ENCODE results near the gene CCL5. TPM values are rescaled to one million over a fixed set of nuclear protein-coding genes. Genes with fewer than 3 reads are reported as not detected.

CCL5 gene
- total RNA-seq, result not detected in 2 replicates

GRCh38 chr17:35879773-35880654, at the start of gene CCL5:
CCL5 (minus strand) TSS chr17:35880360.

GRCh38 chr17:35868737-35869136, 11.4 kb downstream of the CCL5 start, which contains the start of gene HEATR9:
HEATR9 (minus strand) TSS chr17:35868891; CDS start chr17:35868742, 149 bp downstream.

Small RNA genes lying within 50 kb of the gene (small RNA-seq; reads per million reads assigned to genes)
- gene RF00100, result 513 reads per million, percentile 99 among the genes with 10 or more reads in this experiment

Other genes with a start within 250 kb of the CCL5 start
- gene RASL10B, start 148.7 kb downstream of the CCL5 start, total RNA-seq, result 0.13 and 0.22 TPM in 2 replicates
- gene GAS2L2, start 127.1 kb downstream of the CCL5 start, total RNA-seq, result not detected in 2 replicates
- gene C17orf50, start 119.5 kb downstream of the CCL5 start, total RNA-seq, result not detected in 2 replicates
- gene MMP28, start 84.7 kb downstream of the CCL5 start, total RNA-seq, result 2.5 and 4.0 TPM in 2 replicates
- gene TAF15, start 70.9 kb downstream of the CCL5 start, total RNA-seq, result 96.1 and 124 TPM in 2 replicates
- not detected in 2 replicates for gene HEATR9, start 11.5 kb downstream of the CCL5 start, total RNA-seq
- 0.40 and 0.72 TPM in 2 replicates for gene RDM1, start 50.4 kb upstream of the CCL5 start, total RNA-seq
- not detected in 2 replicates for gene LYZL6, start 63.4 kb upstream of the CCL5 start, total RNA-seq
- 1.1 and 1.5 TPM in 2 replicates for gene CCL16, start 101.1 kb upstream of the CCL5 start, total RNA-seq
- gene CCL14, start 106.4 kb upstream of the CCL5 start, total RNA-seq, result 30.2 and 51.3 TPM in 2 replicates
- gene CCL15, start 121.2 kb upstream of the CCL5 start, total RNA-seq, result not detected in 2 replicates
- gene CCL23, start 137.6 kb upstream of the CCL5 start, total RNA-seq, result 2.4 and 5.9 TPM in 2 replicates
- gene CCL18, start 183.9 kb upstream of the CCL5 start, total RNA-seq, result not detected in 2 replicates
- gene CCL3, start 209.8 kb upstream of the CCL5 start, total RNA-seq, result not detected in 2 replicates
- not detected in 2 replicates for gene CCL4, start 223.5 kb upstream of the CCL5 start, total RNA-seq